ENCODE data around the gene NAE1.

Gene NAE1

DNA sequence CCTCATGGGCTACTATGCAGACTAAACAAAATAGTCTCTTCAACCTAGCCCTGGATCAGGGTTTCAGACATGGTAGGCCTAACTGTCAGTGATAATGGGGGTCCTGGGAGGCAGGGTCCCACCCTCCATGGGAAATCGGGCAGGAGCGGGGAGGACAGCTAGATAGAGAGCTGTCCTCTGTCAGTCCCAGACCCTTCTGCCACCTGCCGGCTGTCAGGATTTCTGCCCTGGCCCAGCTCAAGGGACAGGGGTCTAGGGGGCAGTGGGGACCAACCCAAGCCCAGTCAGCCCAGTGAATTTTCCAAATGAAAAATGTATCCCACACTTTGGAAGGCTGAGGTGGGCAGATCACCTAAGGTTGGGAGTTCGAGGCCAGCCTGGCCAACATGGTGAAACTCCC is 18.8 kb upstream of the NAE1 start:
- no peak for DNase-seq

DNA sequence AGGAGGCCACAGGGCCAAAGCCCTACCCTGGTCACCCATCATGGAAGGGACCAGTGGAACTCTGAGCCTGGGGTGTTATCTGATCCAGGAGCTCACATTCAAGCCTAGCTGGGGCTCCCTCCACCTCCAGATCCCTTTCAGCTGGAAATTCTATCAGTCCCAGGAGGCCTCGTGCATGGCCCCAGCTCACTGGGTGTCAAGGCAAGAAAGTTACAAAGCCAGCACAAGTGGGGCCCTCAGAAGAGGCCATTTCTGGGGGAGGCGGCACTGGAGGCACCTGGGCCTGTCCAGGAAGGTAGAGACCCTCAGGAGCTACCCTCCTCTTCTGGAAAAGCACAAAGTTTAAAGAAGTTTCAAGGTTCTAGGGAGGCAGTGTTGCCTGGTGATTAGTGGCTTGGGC is 18.2 kb upstream of the NAE1 start:
- no peak for DNase-seq

DNA sequence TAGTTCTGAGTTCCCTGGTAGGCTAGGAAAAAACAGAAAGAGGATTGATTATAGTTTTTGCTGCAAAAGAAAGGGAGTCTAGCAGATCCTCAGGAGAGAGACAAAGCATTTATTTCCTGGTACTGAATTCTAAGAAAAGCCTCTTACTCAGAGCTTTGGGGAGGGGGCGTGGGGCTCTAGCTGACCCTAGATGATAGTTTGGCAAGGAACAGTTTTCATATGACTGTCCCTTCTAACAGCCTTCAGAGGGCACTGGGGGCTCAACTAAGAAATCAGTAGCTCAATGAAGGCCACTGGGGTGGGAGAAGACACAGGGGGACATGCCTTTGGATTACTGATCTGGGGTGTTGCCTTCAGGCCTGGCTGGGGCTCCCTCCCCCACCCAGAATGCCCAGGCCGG is 17.4 kb upstream of the NAE1 start:
- DNase-seq: no peak

DNA sequence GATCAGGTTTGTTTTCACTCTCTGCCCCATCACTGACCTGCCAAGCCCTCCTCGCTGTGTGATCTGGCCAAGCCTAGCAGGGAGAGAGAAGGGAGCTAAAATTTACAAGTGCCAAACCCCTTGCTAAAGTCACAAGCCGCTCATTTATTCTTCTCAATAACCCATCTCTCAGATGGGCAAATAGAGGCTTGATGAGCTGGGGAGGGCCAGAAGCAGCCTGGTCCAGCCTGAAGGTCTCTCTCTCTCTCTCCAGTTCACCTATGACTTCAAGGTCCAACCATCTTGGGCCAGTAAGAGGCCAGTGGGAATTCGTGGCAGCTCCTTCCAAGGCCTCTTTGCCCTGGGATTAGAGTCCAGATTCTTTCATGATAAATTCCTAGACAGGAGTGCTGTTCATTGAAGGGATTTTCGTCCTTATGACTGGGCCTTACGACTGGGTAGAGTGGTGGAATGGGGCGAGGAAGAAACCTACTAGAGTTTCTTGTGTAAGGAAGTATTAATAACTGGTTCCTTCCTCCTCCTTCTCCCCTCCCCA is 16.8 kb upstream of the NAE1 start:
- DNase-seq: no peak

DNA sequence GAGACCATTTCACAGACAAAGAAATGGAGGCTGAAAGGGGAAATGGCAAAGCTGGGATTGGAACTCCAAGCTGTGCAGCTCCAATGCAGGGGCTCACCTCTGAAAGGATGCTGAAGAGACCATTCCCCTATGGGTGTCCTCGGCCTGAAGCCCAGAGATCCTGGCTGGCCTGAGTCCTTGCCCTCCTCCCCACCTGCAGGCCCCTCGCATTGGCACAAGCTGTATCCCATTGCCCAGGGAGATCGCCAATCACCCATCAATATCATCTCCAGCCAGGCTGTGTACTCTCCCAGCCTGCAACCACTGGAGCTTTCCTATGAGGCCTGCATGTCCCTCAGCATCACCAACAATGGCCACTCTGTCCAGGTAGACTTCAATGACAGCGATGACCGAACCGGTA is 16.1 kb upstream of the NAE1 start:
- no peak for DNase-seq

DNA sequence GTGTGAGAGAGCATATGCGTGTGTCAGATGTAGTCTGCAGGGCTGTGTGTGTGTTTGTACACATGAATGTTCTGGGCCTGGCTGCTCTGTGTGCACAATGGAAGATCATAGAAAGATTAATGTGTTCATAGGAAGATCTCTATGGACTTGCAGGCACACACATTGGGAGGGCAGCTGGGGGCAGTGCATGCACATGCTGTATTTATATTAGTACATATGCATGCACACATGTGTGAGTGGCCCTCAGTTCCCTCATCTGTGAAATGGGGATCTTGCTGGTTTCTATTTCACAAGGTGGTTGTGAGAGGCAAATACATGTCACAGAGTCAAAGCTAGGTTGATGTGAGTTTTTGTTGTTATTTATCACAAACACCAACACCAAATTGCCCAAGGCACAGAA is 15.5 kb upstream of the NAE1 start:
- DNase-seq: no peak

DNA sequence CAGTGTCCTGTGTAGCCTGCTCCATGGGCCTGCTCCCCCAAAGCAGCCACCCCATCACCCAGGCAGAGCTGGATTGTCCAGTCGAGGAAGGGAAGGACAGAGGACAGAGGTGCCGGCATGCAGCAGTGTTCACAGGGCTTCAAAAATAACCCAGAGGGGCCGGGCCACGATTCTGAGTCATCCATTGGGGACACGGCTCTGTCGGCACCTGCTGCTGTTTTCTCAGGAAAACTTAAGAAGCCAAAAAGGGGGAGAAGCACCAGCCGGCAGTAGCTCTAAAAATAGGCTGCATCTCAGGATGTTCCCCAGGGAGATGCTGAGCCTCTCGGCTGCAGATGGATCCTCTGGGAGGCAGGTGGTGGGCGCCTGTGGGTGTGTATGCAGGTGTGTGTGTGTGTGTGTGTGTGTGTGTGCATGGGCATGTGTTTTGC is 15.0 kb upstream of the NAE1 start:
- no peak for DNase-seq

DNA sequence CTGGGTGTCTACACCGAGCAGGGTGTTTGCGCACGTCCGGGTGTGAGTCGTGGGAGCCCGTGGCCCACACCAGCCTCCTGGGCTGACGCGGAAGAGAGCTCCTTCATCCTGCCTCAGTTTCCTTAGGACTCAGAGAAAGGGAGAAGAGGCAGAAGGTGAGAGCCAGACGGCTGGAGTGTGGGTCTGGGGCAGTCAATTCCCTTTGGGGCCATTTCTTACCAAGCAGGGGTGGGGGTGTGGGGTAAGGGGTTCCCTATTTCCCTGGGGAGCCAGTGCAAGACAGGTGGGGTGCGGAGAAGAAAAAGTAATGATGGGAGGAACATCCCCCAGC is 14.3 kb upstream of the NAE1 start:
- no peak for DNase-seq

DNA sequence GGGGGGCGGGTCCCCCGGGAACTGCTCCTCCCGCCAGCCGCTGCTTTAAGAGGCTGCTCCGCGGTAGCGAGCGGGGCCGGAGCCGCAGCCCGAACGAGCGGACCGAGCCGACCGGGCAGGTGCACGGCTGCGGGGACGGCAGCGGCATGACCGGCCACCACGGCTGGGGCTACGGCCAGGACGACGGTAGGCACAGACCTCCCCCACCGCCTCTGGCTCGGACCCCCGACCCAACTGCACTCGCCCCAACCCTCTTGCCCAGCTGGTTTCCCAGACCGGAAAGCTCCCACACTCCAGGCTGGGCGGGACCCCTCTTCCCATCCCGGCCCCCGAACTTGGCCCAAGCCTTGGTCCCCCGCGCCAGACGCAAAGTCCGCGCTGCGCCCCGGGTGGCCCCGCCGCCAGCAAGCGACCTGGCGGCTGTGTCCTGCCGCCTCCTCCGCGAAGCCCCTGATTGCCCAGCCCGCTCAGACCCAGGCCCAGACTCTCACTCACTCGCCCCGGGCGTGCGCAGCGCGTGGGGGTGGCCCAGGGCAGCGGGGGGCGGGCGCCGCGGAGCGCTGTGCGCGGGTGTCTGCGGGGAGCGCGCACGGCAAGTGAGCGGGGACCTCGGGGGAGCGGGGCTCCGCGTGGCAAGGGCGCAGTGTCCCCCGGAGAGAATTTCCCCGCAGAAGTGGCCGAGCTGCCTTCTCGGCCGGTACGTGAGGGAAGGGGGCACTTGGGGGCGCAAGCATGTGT is 13.7 kb upstream of the NAE1 start, which contains the start of gene CA7:
Gene CA7, plus strand, starts transcription at position 73 of the 738 bp plus-strand sequence. Its CDS starts 74 bp downstream, at position 147.
- DNase-seq: no peak

DNA sequence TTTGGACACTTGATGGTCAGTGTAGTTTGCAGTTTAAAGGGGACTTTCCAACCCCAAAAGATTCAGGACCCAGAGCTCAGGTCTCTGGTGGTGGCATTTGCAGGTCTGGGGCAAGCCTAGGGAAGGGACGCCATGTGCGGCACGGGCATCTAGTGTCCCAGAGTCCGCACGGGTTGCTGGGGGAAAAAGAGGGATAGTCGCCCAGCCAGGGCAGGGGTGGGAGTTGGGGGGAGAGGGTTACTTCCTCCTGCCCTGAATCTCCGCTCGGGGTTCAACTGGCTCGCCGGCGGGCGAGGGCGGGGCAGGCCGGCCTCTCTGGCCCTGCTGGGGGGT is 13.2 kb upstream of the NAE1 start:
- DNase-seq: no peak

DNA sequence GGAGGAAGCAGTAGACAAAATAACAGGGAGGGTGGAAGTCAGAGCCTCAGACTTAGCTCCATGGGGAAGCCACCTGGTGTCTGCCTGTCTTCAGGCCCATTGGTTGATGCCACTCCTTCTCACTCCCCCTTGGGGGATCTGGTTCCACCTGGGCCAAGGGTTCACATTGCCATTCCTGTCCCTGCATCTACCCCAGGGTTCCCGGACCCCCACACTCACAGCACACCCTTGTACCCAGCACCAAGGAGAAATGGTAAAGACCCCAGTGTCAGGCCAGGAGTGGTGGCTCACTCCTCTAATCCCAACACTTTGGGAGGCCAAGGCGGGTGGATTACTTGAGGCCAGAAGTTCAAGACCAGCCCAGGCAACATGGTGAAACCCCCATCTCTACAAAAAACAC is 12.4 kb upstream of the NAE1 start:
- DNase-seq: no peak

DNA sequence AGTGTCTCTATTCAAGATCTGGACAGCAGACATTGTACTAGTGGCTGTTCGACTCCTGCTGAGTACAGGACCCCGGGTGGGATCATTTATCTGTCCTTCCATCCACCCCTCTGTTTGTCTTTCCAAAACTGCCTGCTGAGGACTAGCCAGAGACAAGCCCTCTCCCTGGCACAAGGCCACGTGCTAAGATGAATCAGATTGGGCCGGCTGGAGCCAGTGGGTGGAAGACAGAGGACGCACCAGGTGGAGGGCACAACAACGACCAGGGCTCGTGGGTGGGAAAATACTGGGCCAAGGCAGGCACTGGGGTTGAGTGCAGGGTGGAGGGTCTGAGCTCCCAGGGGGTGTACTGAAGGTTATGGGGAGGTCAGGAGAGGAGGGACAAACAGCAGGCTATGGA is 12.0 kb upstream of the NAE1 start:
- no peak for DNase-seq

DNA sequence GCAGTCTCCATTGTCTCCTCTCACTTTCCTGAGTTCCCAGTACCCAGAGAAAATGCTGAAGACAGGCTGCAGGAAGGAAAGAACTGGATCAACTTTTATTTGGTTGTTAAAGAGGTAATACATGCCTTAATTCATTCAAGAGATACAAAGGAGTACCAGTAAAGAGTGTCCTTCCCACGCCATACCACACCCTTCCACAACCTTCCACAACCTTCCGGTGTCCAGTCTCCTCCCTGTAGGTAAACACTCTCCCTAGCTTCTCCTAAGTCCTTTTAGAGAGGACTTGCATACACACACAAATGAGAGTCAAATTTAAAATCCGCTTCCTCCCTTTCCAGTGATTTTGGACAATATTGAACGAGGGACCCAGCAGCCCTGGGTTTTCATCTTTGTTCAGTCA is 10.6 kb upstream of the NAE1 start:
- no peak for DNase-seq

DNA sequence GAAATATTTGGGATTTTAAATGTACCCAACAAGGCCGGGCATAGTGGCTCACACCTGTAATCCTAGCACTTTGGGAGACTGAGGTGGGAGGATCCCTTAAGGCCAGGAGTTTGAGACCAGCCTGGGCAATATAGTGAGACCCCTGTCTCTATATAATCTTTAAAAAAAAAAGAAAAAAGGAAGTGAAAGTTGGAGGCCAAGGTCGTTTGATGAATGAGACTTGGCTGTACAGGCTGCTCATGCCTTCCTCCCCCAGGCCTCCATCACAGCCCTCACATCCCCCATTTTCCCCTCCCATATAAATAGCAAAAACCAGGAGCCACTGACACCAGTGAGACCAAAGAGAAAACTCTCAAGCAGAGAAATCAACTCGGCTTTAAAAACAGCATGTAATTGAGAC is 10.1 kb upstream of the NAE1 start:
- no peak for DNase-seq

DNA sequence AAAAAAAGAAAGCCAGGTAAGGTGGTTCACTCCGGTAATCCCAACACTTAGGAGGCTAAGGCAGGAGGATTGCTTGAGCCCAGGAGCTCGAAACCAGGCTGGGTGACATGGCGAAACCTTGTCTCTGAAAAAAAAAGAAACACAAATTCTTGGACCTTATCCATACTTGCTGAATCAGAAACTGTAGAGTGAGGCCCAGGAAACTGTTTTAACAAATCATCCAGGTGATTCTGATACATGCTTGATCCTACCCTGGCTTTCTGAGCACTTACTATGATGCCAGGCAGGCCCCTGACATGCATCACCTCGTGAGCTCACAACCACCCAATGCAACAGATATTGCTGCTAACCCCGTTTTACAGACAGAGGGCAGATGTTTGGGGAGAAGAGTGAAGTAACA is 4.0 kb upstream of the NAE1 start:
- DNase-seq: no peak

DNA sequence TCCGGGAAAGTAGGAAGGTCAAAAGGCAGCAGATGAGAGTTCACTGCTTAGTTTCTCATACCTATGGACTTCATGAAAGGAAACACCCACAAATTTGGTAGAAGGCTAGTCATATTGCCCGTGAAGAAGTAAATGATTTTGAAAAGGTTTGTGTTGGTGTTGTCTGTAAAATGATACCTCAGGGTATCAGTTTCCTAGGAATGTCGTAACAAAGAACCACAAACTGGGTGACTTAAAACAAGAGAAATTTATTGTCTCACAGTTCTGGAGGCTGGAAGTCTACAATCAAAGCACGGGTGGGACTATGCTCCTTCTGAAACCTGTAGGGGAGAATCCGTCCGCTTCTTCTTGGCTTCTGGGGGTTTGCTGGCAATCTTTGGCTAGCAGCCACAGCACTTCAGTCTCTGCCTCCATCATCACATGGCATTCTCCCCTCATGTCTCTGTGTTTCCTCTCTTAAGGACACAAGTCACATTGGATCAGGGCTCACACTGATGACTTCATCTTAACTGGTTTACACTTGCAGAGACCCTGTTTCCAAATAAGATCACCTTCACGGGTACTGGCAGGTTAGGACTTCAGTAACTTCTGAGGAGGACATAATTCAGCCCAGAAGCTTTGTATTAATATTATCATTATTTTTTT is 2.0 kb upstream of the NAE1 start:
- DNase-seq: no peak

DNA sequence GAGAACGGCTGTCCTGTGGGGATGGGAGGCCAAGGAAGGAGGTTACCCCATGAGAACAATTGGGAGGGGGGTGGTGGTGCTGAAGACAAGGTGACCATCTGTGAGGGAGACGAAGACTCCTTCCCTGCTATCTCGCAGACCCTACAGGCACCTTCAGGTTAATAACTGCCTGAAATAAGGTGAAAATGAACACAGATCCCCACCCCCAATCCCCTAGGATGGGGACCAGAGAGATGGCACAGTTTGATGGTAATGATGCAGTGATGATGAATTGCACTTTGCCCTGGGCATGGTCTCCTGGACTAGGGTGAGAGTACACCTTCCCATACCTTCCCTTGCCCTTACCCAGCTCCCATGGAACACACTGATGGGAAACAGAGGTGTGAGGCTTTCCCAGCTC is 1.4 kb upstream of the NAE1 start:
- no peak for DNase-seq

DNA sequence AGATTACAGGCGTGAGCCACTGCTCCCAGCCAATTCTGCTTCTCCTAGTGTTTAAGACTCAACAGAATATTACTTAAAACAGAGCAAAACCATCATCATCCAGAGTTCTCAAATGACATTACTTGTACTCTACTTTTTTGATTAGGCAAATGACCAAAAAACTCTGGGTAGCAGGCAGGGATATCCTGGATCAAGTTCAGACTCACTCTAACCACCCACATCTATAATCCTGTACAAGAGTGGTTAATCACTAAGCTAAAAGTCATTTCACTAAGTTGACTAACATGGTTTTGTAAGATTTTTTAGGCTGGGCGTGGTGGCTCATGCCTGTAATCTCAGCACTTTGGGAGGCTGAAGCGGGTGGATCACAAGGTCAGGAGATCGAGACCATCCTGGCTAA is 6.8 kb downstream of the NAE1 start:
- no peak for DNase-seq

DNA sequence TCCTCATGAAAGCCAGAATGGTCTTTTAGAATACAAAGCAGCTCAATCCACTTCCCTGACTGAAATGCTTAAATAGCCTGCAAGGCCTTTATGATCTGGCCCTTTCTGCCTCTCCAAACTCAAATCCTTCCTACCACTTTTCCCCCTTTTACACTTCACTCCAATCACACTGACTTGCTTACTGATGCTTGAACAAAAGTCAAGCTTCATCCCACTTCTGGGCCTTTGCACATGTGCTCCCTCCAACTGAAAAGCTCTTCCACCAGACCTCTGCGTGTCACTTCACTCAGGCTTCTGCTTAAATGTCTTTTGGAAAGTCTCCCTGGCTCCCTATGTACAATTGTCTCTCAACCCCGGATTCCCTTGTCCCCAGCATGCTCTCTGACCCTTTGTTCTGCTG is 16.0 kb downstream of the NAE1 start:
- no peak for DNase-seq

DNA sequence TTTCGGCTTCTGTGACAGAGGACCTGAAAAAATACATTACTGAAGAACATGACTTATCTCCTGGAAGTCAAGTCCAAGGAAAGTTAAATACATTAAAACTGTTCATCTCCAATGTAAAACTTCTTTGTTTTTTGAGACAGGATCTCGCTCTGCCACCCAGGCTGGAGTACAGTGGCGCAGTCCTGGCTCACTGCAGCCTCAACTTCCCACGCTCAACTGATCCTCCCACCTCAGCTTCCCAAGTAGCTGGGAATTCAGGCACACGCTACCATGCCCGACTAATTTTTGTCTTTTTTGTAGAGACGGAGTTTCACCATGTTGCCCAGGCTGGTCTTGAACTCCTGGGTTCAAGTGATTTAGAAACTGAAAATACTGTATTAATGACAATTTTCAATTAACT is 19.7 kb downstream of the NAE1 start:
- no peak for DNase-seq

DNA sequence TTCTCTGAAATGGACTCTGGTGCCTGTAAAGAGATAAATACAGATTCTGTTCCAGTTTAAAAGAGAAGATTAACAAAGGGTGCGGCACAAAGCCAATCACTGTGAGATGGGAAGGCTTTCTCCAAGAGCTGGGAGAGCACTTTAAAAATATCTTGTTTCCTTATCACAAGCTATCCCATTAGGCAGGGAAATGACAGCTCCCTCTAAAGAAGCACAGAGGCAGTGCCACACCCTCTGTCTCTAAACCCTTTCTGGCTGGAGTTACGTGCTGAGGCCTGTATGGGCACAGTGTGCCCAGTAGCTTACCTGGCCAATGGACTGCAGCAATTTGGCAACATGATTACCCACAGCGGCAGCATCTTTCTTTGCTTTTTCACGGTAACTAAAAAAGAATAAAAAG is 20.4 kb downstream of the NAE1 start:
- DNase-seq: no peak

DNA sequence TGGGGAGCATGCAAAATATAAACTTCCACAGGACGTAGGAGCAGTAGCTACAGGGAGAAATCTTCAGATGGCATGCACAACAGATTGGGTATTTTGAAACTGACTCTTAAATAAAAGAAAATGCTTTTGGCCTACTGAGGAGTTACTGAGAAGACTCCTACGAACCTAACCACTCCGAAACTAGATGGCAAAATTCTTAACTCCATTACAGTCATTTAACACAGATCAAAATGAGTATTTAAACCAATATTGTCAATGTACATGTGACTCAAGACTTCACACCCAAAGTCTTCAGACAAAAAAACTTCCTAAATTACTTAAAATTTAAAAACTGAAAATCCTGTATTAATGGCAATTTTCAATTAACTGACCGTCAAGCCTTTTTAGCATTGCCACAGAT is 21.0 kb downstream of the NAE1 start:
- DNase-seq: no peak

DNA sequence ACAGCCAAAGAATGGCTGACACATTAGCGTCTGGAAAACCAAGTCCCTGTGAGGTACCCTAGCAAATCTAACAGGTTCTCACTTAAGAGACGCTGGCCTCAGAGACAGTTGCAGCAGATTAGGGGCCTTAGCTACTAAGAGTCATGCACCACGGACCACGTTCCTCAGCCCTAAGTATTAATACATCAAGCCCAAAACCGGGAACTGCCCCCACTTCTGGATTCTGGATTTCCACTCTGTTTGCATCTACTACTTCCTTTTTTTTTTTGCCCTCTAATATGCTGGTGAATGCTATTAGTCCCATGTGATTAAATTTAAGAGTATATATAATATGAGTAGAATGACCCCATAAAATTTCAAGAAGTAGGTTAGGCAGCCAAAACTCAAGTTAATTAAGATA is 28.6 kb downstream of the NAE1 start:
- DNase-seq: no peak

DNA sequence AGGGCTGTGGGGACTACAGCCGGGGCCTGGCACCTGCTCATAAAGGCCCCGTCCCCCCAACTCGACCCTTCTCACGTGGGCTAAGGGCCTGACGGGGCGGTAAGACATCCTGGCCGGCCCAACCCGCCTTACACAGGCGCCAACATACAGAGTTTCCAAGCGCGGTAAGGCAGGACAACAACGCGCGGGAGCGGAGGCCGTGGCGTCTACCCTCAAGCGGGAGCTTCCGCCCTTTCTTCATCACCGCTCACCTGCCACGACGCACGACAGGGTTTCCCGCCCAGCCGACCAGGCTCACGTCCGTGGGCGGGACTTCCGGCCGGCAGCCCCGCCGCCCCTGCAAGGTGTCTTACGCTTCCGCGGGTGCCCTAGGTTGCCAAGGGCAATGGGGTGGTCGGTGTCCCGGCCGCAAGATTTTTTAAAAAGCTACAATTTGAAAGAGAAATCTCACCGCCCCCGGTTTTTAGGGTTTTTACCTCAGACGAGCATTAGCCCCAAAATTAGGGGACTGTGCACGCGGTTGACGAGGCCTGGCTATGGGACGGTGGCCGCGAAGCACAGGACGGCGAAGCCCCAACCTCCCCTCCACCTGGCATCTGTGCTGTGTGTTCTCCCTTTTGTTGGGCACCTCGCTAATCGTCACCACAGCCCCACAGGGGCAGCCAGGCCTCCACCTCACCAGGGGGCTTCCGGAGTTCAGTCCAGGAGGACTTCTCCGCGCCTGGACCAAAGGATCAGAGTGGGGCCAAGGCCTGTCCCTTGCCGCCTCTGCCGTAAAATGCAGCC is 29.3 kb downstream of the NAE1 start, which contains the start of gene TERB1:
Gene TERB1, minus strand, starts transcription at position 265 of the 786 bp plus-strand sequence. CDS start 4,786 bp downstream, outside the sequence.
- DNase-seq: no peak

All from fibroblast of skin of scalp (primary cell).